OCI-LY3 (cell line): ENCODE data around the gene ACTL10.
A peak's percentile ranks its signal among the peaks of the same experiment; 100 is the strongest.

ENCODE experiments used
- H2AFZ ChIP-seq: fragments of 200-600, 300-600 bp; shearing (Covaris generic); 2 replicates; pipeline ENCODE4 v1.6.0; 2014; ENCODE audit warnings: antibody characterized with exemption, low read depth, low read length
- H3K27ac ChIP-seq: fragments of 200-600, 300-600 bp; sonication (generic); 2 replicates; pipeline ENCODE4 v1.5.1; 2014; ENCODE audit warnings: mild to moderate bottlenecking, low read length, moderate library complexity, mixed read lengths
- H3K27me3 ChIP-seq: fragments of 200-600, 300-600 bp; sonication (generic); 2 replicates; pipeline ENCODE4 v1.6.1; 2014; ENCODE audit warnings: low read depth, low read length, mixed read lengths
- H3K36me3 ChIP-seq: fragments of 200-600, 300-600 bp; sonication (generic); replicated peaks from 2 replicates; pipeline ENCODE3; 2014; ENCODE audit warnings: low read depth, low read length, mixed read lengths
- H3K4me1 ChIP-seq: fragments of 300-600, 200-600 bp; sonication (generic); 2 replicates; pipeline ENCODE4 v1.6.1; 2014; ENCODE audit warnings: low read length, mixed read lengths
- H3K4me2 ChIP-seq: fragments of 200-600, 300-600 bp; sonication (generic); 2 replicates; pipeline ENCODE4 v1.6.1; 2014; ENCODE audit warnings: low read length, mixed read lengths
- H3K4me3 ChIP-seq: fragments of 300-600, 200-600 bp; sonication (generic); 2 replicates; pipeline ENCODE4 v1.5.1; 2014; ENCODE audit warnings: antibody characterized with exemption, mild to moderate bottlenecking, low read length, moderate library complexity
- H3K79me2 ChIP-seq: fragments of 300-600, 200-600 bp; shearing (Covaris generic); 2 replicates; pipeline ENCODE4 v1.6.1; 2014; ENCODE audit warnings: mild to moderate bottlenecking, low read length, mixed read lengths
- H3K9ac ChIP-seq: fragments of 300-600, 200-600 bp; shearing (Covaris generic); 2 replicates; pipeline ENCODE4 v1.6.0; 2014; ENCODE audit warnings: mild to moderate bottlenecking, low read length, moderate library complexity
- H3K9me3 ChIP-seq: fragments of 200-600, 300-600 bp; shearing (Covaris generic); 2 replicates; pipeline ENCODE4 v1.6.1; 2014; ENCODE audit warnings: low read length, mixed read lengths; ENCODE audit not compliant: insufficient read depth
- H4K20me1 ChIP-seq: fragments of 200-600, 300-600 bp; sonication (generic); 2 replicates; pipeline ENCODE4 v1.6.1; 2016; ENCODE audit warnings: low read length, mixed read lengths; ENCODE audit not compliant: insufficient read depth
- EZH2phosphoT487 ChIP-seq: fragments of 200-600 bp; shearing (Covaris generic); IDR thresholded peaks from 2 replicates; pipeline ENCODE4 v1.6.1; 2018; ENCODE audit warnings: antibody characterized with exemption, mixed run types, low read depth
- TF ChIP-seq, protein P1 (sequence below): fragments of 200-600, 300-600 bp; sonication (generic); IDR thresholded peaks from 2 replicates; pipeline ENCODE4 v1.5.1; 2014; ENCODE audit warnings: antibody characterized with exemption, low read length, low read depth

The ACTL10 gene

DNA sequence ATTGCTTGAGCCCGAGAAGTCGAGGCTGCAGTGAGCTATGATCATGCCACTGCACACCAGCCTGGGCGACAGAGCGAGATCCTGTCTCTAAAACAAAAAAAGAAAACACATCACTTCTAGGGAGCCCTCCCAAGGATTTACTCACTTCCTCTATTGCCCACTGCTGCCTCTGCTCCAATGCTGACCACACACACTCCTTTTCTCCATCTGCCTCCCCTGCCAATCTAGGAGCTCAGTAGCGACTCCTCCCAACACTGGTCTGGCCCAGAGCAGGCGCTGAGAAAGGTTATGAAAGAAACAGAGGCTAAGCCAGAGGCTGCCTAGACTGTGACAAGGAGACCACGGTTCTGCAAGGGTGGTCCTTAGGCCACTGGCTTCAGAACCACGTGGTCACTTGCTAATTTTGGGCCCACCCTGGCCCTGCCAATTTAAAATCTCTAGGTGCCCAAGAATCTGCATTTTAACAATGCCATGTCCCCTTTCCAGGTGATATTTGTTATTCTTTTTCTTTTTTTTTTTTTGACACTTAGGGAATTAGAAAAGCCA is 20.7 kb downstream of the ACTL10 start:
- Histone ChIP-seq H3K27ac (no peak overlapping the region), H2AFZ (no peak overlapping the region), H3K36me3 (peaks cover 18% of the 10 kb centered on the region), H3K4me2 (0 out of 2 replicates have a peak overlapping the region, but pooled peaks have one; percentile 50), H3K79me2 (peaks cover 36% of the 10 kb centered on the region), H3K4me1 (peaks cover 45% of the 10 kb centered on the region), H3K4me3 (no peak overlapping the region), H3K27me3 (no peaks in the 10 kb centered on the region), H3K9me3 (no peaks in the 10 kb centered on the region), H4K20me1 (peaks cover 26% of the 10 kb centered on the region), H3K9ac (no peak overlapping the region)
- TF ChIP-seq, protein P1, sequence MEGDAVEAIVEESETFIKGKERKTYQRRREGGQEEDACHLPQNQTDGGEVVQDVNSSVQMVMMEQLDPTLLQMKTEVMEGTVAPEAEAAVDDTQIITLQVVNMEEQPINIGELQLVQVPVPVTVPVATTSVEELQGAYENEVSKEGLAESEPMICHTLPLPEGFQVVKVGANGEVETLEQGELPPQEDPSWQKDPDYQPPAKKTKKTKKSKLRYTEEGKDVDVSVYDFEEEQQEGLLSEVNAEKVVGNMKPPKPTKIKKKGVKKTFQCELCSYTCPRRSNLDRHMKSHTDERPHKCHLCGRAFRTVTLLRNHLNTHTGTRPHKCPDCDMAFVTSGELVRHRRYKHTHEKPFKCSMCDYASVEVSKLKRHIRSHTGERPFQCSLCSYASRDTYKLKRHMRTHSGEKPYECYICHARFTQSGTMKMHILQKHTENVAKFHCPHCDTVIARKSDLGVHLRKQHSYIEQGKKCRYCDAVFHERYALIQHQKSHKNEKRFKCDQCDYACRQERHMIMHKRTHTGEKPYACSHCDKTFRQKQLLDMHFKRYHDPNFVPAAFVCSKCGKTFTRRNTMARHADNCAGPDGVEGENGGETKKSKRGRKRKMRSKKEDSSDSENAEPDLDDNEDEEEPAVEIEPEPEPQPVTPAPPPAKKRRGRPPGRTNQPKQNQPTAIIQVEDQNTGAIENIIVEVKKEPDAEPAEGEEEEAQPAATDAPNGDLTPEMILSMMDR = no peak
- TF ChIP-seq EZH2phosphoT487 = no peak

DNA sequence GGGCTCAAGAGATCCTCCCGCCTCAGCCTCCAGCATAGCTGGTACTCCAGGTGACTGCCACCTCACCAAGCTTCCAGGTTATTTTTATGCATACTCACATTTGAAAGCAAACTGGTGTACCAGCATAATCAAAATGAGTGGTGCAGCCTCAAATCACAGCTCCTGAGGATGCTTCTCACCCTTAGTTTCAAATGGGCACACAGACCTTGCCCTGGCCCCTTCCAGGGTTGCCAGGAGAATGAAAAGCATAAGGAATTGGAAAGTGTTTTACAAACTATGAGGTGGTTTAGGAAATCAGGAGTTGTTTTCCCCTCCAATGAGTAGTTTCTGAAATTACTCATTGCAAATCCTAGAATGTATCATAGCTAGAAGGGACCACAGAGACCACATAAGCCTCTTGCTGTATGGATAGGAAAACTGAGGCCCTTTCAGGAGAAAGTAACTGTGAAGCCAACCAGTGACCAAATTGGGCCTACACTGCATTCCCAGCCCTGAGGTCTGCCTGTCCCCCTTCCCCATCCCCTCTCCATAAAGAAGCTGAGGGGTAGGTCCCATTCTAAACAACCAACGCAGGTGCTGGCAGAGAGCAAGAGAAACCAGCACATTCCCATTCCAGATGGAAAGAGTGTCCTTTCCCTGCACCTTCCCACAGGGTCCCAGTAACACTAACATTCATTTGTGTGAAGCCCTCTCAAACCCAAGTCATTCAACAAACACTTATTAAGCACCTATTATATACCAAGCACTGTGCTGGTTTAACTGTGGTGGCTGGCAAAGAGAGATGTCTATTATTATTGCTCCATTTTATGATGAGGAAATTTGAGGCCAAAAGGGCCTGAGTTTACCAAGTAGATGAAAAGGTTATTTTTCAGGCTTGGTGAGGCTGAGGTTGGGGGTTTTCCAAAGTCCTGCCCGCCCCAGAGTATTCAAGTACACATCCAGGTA is 21.5 kb downstream of the ACTL10 start:
- Histone ChIP-seq H3K9me3 (no peaks in the 10 kb centered on the region), H3K4me2 (peak overlapping the region; percentile 50), H3K9ac (peak overlapping the region; percentile 14; the same call in 1 of the 2 replicates), H4K20me1 (peaks cover 18% of the 10 kb centered on the region), H3K4me1 (peaks cover 46% of the 10 kb centered on the region), H2AFZ (no peak overlapping the region), H3K27ac (no peak overlapping the region), H3K27me3 (no peaks in the 10 kb centered on the region), H3K79me2 (peaks cover 28% of the 10 kb centered on the region), H3K4me3 (no peak overlapping the region), H3K36me3 (peaks cover 14% of the 10 kb centered on the region)
- TF ChIP-seq, protein P1 = no peak
- no peak for TF ChIP-seq EZH2phosphoT487

- Histone ChIP-seq H3K4me1 (peaks cover 49% of the 10 kb centered on the region), H3K36me3 (peaks cover 12% of the 10 kb centered on the region), H3K9ac (no peak overlapping the region), H3K27me3 (no peaks in the 10 kb centered on the region), H3K4me3 (no peak overlapping the region), H4K20me1 (peaks cover 13% of the 10 kb centered on the region), H3K4me2 (peak overlapping the region; percentile 50; the same call in 1 of the 2 replicates), H3K9me3 (no peaks in the 10 kb centered on the region), H3K27ac (no peak overlapping the region), H3K79me2 (peaks cover 21% of the 10 kb centered on the region), H2AFZ (no peak overlapping the region)
- TF ChIP-seq EZH2phosphoT487 = no peak
- TF ChIP-seq, protein P1 = no peak
Observed at GRCh38 chr20:33688938-33689424, 22.2 kb downstream of the ACTL10 start.

DNA sequence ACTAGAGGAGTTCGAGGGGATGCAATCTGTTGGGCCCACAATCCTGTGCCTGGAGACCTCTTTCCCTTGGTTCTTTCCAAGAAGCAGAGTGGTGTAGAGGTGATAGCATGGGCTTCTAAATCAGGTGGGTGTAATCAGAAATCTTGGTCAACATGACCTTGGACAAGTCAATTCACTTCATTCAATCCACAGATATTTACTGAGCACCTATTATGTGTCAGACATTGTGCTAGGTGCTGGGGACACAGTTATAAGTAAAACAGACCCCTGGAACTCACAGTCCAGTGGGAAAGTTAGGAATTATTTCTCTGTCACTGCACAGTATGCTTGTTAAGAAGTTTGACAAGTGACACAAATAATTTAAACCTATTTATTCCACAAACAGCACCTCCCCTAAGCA is 22.8 kb downstream of the ACTL10 start:
- Histone ChIP-seq H3K27ac (no peak overlapping the region), H3K79me2 (peaks cover 16% of the 10 kb centered on the region), H3K4me3 (no peak overlapping the region), H3K36me3 (peaks cover 7% of the 10 kb centered on the region), H3K9me3 (no peaks in the 10 kb centered on the region), H3K4me1 (peaks cover 44% of the 10 kb centered on the region), H3K4me2 (no peak overlapping the region), H3K9ac (no peak overlapping the region), H3K27me3 (no peaks in the 10 kb centered on the region), H4K20me1 (peaks cover 8% of the 10 kb centered on the region), H2AFZ (no peak overlapping the region)
- TF ChIP-seq, protein P1 = no peak
- no peak for TF ChIP-seq EZH2phosphoT487
